ENCODE data around the gene FERMT1.
"Not testable (repeated sequence)": the region's sequence is repeated elsewhere in the genome, so short reads cannot be mapped to it uniquely, and the experiment has no call there.

Gene FERMT1

GRCh38 chr20:6053064-6053775 lies 69.6 kb downstream of the FERMT1 start:
- TF ChIP-seq GATA1 (IDR thresholded peaks at IDR 0.05; ENCODE audit: low read depth, low read length) = no peak
- no peak for TF ChIP-seq POLR2A (IDR thresholded peaks at IDR 0.05; ENCODE audit: low read length)
- no peak for DNase-seq

GRCh38 chr20:6051505-6051904 lies 71.3 kb downstream of the FERMT1 start:
- no peak for DNase-seq
- no peak for TF ChIP-seq GATA1 (IDR thresholded peaks at IDR 0.05; ENCODE audit: low read depth, low read length)
- no peak for TF ChIP-seq POLR2A (IDR thresholded peaks at IDR 0.05; ENCODE audit: low read length)

- TF ChIP-seq GATA1 (IDR thresholded peaks at IDR 0.05; ENCODE audit: low read depth, low read length) (no peak), POLR2A (IDR thresholded peaks at IDR 0.05; ENCODE audit: low read length) (no peak)
- DNase-seq = no peak
Measured at GRCh38 chr20:6048391-6048790, 74.4 kb downstream of the FERMT1 start.

GRCh38 chr20:6046432-6046831 lies 76.4 kb downstream of the FERMT1 start:
- TF ChIP-seq POLR2A (IDR thresholded peaks at IDR 0.05; ENCODE audit: low read length) (no peak), GATA1 (IDR thresholded peaks at IDR 0.05; ENCODE audit: low read depth, low read length) (no peak)
- DNase-seq = no peak

GRCh38 chr20:6045566-6045965 lies 77.3 kb downstream of the FERMT1 start:
- no peak for DNase-seq
- TF ChIP-seq GATA1 (IDR thresholded peaks at IDR 0.05; ENCODE audit: low read depth, low read length) = no peak
- no peak for TF ChIP-seq POLR2A (IDR thresholded peaks at IDR 0.05; ENCODE audit: low read length)

GRCh38 chr20:6044115-6044514 lies 78.7 kb downstream of the FERMT1 start:
- TF ChIP-seq POLR2A (IDR thresholded peaks at IDR 0.05; ENCODE audit: low read length) = no peak
- no peak for TF ChIP-seq GATA1 (IDR thresholded peaks at IDR 0.05; ENCODE audit: low read depth, low read length)
- no peak for DNase-seq

- TF ChIP-seq GATA1 (IDR thresholded peaks at IDR 0.05; ENCODE audit: low read depth, low read length) (no peak), POLR2A (IDR thresholded peaks at IDR 0.05; ENCODE audit: low read length) (no peak)
- no peak for DNase-seq
Measured at GRCh38 chr20:6041808-6042265, 81.0 kb downstream of the FERMT1 start.

- no peak for TF ChIP-seq POLR2A (IDR thresholded peaks at IDR 0.05; ENCODE audit: low read length)
- no peak for TF ChIP-seq GATA1 (IDR thresholded peaks at IDR 0.05; ENCODE audit: low read depth, low read length)
- no peak for DNase-seq
Measured at GRCh38 chr20:6040958-6041807, 81.6 kb downstream of the FERMT1 start.

- DNase-seq = no peak
- TF ChIP-seq GATA1 (IDR thresholded peaks at IDR 0.05; ENCODE audit: low read depth, low read length) (no peak), POLR2A (IDR thresholded peaks at IDR 0.05; ENCODE audit: low read length) (no peak)
Measured at GRCh38 chr20:6040540-6040939, 82.3 kb downstream of the FERMT1 start.

- DNase-seq = no peak
- TF ChIP-seq POLR2A (IDR thresholded peaks at IDR 0.05; ENCODE audit: low read length) (no peak), GATA1 (IDR thresholded peaks at IDR 0.05; ENCODE audit: low read depth, low read length) (no peak)
Measured at GRCh38 chr20:6039766-6040165, 83.1 kb downstream of the FERMT1 start.

GRCh38 chr20:6038256-6038655 lies 84.6 kb downstream of the FERMT1 start:
- no peak for TF ChIP-seq GATA1 (IDR thresholded peaks at IDR 0.05; ENCODE audit: low read depth, low read length)
- TF ChIP-seq POLR2A (IDR thresholded peaks at IDR 0.05; ENCODE audit: low read length) = no peak
- no peak for DNase-seq

GRCh38 chr20:6037082-6037481 lies 85.7 kb downstream of the FERMT1 start:
- DNase-seq = no peak
- TF ChIP-seq GATA1 (IDR thresholded peaks at IDR 0.05; ENCODE audit: low read depth, low read length) = no peak
- no peak for TF ChIP-seq POLR2A (IDR thresholded peaks at IDR 0.05; ENCODE audit: low read length)

GRCh38 chr20:6036213-6036612 lies 86.6 kb downstream of the FERMT1 start:
- TF ChIP-seq POLR2A (IDR thresholded peaks at IDR 0.05; ENCODE audit: low read length) (no peak), GATA1 (IDR thresholded peaks at IDR 0.05; ENCODE audit: low read depth, low read length) (no peak)
- DNase-seq = no peak

- TF ChIP-seq GATA1 (IDR thresholded peaks at IDR 0.05; ENCODE audit: low read depth, low read length) (no peak), POLR2A (IDR thresholded peaks at IDR 0.05; ENCODE audit: low read length) (no peak)
- no peak for DNase-seq
Measured at GRCh38 chr20:6034134-6034969, 88.5 kb downstream of the FERMT1 start.

- not testable (repeated sequence) for DNase-seq
Measured at GRCh38 chr20:6032907-6033306, 89.9 kb downstream of the FERMT1 start.

All from erythroblast (primary cell).